ENCODE results near the gene NFU1. TPM values are rescaled to one million over a fixed set of nuclear protein-coding genes. Genes with fewer than 3 reads are reported as not detected.

NFU1 gene
- total and polyA plus RNA-seq, 2 experiments from 2014 or later, result 39.9 to 102 TPM

DNA sequence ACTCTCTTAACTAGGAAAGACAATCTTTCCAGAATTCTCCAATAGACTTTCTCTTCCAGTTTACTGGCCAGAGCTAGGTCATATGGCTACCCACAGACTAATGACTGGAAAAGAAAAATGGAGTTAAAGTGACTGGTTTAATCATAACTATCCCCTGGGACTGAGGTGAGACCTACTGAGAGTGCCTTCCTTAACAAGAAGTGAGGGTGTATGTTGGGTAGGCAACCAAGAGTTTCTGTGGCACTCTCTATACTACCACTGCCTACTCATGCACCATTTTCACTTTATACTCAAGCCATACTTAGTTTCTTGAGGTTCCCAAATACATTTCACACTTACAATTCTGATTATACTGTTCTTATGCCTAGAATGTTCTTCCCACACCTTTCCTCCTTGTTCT lies 43.3 kb downstream of the NFU1 start:
- Mint-ChIP-seq H3K27me3 (ENCODE audit: insufficient read depth, low read depth, poor library complexity) (no peaks in the 10 kb centered on the region), H3K27ac (no peak overlapping the region), H3K36me3 (ENCODE audit: low read depth) (peaks cover 4% of the 10 kb centered on the region; the same call in 2 of the 3 replicates), H3K4me1 (no peaks in the 10 kb centered on the region), H3K4me3 (no peak overlapping the region), H3K9me3 (no peaks in the 10 kb centered on the region)
- H3K4me2 ChIP-seq, result no peak overlapping the region
- H3K4me1 ChIP-seq (ENCODE audit: insufficient read depth), result no peaks in the 10 kb centered on the region
- H3K27ac ChIP-seq (ENCODE audit: low read depth), result no peak overlapping the region
- ATAC-seq (no peak), DNase-seq (ENCODE audit: low spot score) (no peak)
- no peaks in the 10 kb centered on the region for H4K20me1 ChIP-seq (replicated peaks; ENCODE audit: insufficient read depth)
- H3K4me3 ChIP-seq, result no peak overlapping the region
- H2AFZ ChIP-seq, result no peak overlapping the region
- no peaks in the 10 kb centered on the region for H3K79me2 ChIP-seq (replicated peaks; ENCODE audit: insufficient read depth)
- H3F3A ChIP-seq (replicated peaks; ENCODE audit: low read depth), result 0 out of 2 replicates have a peak, but pooled peaks cover 5% of the 10 kb centered on the region
- TF ChIP-seq STAT1 (IDR thresholded peaks at IDR 0.05; ENCODE audit: unreplicated experiment) (no peak), ZNF114 (CRISPR knock-in tag; IDR thresholded peaks at IDR 0.05) (no peak), ZNF462 (CRISPR knock-in tag; IDR thresholded peaks at IDR 0.05) (no peak), POLR2AphosphoS5 (IDR thresholded peaks at IDR 0.05; ENCODE audit: low read depth) (no peak), EZH2 (IDR thresholded peaks at IDR 0.05; ENCODE audit: low read depth, unreplicated experiment) (no peak), ZNF331 (CRISPR knock-in tag; IDR thresholded peaks at IDR 0.05; ENCODE audit: low read depth) (no peak), EZH2phosphoT487 (IDR thresholded peaks at IDR 0.05; ENCODE audit: unreplicated experiment) (no peak), CREB1 (CRISPR knock-in tag; IDR thresholded peaks at IDR 0.05; ENCODE audit: low read depth) (no peak), JUNB (IDR thresholded peaks at IDR 0.05; ENCODE audit: unreplicated experiment) (no peak), REST (IDR thresholded peaks at IDR 0.05; ENCODE audit: unreplicated experiment) (no peak)
- TF ChIP-seq, protein P1, sequence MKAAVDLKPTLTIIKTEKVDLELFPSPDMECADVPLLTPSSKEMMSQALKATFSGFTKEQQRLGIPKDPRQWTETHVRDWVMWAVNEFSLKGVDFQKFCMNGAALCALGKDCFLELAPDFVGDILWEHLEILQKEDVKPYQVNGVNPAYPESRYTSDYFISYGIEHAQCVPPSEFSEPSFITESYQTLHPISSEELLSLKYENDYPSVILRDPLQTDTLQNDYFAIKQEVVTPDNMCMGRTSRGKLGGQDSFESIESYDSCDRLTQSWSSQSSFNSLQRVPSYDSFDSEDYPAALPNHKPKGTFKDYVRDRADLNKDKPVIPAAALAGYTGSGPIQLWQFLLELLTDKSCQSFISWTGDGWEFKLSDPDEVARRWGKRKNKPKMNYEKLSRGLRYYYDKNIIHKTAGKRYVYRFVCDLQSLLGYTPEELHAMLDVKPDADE (IDR thresholded peaks at IDR 0.05), result no peak
- TF ChIP-seq, protein P2, sequence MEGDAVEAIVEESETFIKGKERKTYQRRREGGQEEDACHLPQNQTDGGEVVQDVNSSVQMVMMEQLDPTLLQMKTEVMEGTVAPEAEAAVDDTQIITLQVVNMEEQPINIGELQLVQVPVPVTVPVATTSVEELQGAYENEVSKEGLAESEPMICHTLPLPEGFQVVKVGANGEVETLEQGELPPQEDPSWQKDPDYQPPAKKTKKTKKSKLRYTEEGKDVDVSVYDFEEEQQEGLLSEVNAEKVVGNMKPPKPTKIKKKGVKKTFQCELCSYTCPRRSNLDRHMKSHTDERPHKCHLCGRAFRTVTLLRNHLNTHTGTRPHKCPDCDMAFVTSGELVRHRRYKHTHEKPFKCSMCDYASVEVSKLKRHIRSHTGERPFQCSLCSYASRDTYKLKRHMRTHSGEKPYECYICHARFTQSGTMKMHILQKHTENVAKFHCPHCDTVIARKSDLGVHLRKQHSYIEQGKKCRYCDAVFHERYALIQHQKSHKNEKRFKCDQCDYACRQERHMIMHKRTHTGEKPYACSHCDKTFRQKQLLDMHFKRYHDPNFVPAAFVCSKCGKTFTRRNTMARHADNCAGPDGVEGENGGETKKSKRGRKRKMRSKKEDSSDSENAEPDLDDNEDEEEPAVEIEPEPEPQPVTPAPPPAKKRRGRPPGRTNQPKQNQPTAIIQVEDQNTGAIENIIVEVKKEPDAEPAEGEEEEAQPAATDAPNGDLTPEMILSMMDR (conservative IDR thresholded peaks at IDR 0.05; ENCODE audit: low read depth in 2 of 2), result no peak
- no peaks in the 10 kb centered on the region for H3K36me3 ChIP-seq (ENCODE audit: insufficient read depth)
- H3K27me3 ChIP-seq (ENCODE audit: insufficient read depth), result no peaks in the 10 kb centered on the region
- no peaks in the 10 kb centered on the region for H3K9me2 ChIP-seq (ENCODE audit: insufficient read depth)

All from GM23338 (cell line).